Effector memory CD8-positive, alpha-beta T cell (primary cell): ENCODE measurements around the gene PIK3C2A.
"Not testable (repeated sequence)": the region's sequence is repeated elsewhere in the genome, so short reads cannot be mapped to it uniquely, and the experiment has no call there.

Experiments used
- ATAC-seq: fragments of 150-1000 bp; cut with Tn5 transposase; replicated peaks from 2 replicates; pipeline ENCODE4 v1.10.0; 2021; ENCODE audit warnings: mild to moderate bottlenecking, moderate library complexity
- DNase-seq, 3 experiments: peaks; one replicate each; pipeline ENCODE4 v3.0.0; 2021
- H3K27ac Mint-ChIP-seq, 2 donors: one replicate each; pipeline ENCODE4 v1.8.0; 2022; ENCODE audit warnings: mild to moderate bottlenecking in 2 of 2, mixed read lengths in 2 of 2, moderate library complexity in 2 of 2
- H3K27me3 Mint-ChIP-seq, 2 donors: one replicate each; pipeline ENCODE4 v1.8.0; 2022; ENCODE audit warnings: mixed read lengths in 2 of 2
- H3K36me3 Mint-ChIP-seq: one replicate; pipeline ENCODE4 v1.8.0; 2022; ENCODE audit warnings: mild to moderate bottlenecking, moderate library complexity, mixed read lengths; ENCODE audit not compliant: insufficient read depth
- H3K4me1 Mint-ChIP-seq, 2 donors: one replicate each; pipeline ENCODE4 v1.8.0; 2022; ENCODE audit warnings: low read depth in 2 of 2, mixed read lengths in 2 of 2
- H3K4me3 Mint-ChIP-seq, 2 donors: one replicate each; pipeline ENCODE4 v1.8.0; 2022; ENCODE audit warnings: mild to moderate bottlenecking in 2 of 2, mixed read lengths in 2 of 2, moderate library complexity in 2 of 2
- H3K9me3 Mint-ChIP-seq, 2 donors: one replicate each; pipeline ENCODE4 v1.8.0; 2022; ENCODE audit warnings: mixed read lengths in 2 of 2

The PIK3C2A gene

GRCh38 chr11:17230867-17231851 lies 23.4 kb upstream of the PIK3C2A start:
- H3K36me3 Mint-ChIP-seq: no peaks in the 10 kb centered on the region
- H3K4me3 Mint-ChIP-seq: peak overlapping the region; percentile 11 to 56
- H3K9me3 Mint-ChIP-seq: no peaks in the 10 kb centered on the region
- peaks cover 6 to 7% of the 10 kb centered on the region in 2 donors for H3K4me1 Mint-ChIP-seq
- peak; percentile 86 for ATAC-seq
- peak in 1 of 3 experiments; percentile 4 for DNase-seq
- H3K27ac Mint-ChIP-seq: no peak overlapping the region
- H3K27me3 Mint-ChIP-seq: no peaks in the 10 kb centered on the region

- Mint-ChIP-seq H3K4me1 (peaks cover 6 to 7% of the 10 kb centered on the region in 2 donors), H3K27ac (peak overlapping the region in 1 of 2 donors; percentile 72), H3K9me3 (no peaks in the 10 kb centered on the region), H3K36me3 (no peaks in the 10 kb centered on the region), H3K27me3 (no peaks in the 10 kb centered on the region), H3K4me3 (peak overlapping the region in 1 of 2 donors; percentile 66)
- ATAC-seq (no peak), DNase-seq (no peak)
Observed at GRCh38 chr11:17229481-17230152, 21.8 kb upstream of the PIK3C2A start.

GRCh38 chr11:17228186-17228925 lies 20.6 kb upstream of the PIK3C2A start:
- not testable (repeated sequence) for DNase-seq, H3K27me3 Mint-ChIP-seq, H3K9me3 Mint-ChIP-seq, H3K27ac Mint-ChIP-seq, H3K4me1 Mint-ChIP-seq, H3K36me3 Mint-ChIP-seq, ATAC-seq, H3K4me3 Mint-ChIP-seq

GRCh38 chr11:17224727-17225126 lies 16.9 kb upstream of the PIK3C2A start:
- Mint-ChIP-seq H3K36me3 (no peaks in the 10 kb centered on the region), H3K9me3 (no peaks in the 10 kb centered on the region), H3K4me1 (no peaks in the 10 kb centered on the region), H3K4me3 (no peak overlapping the region), H3K27ac (no peak overlapping the region), H3K27me3 (no peaks in the 10 kb centered on the region)
- ATAC-seq: no peak
- DNase-seq: no peak

GRCh38 chr11:17221968-17222367 lies 14.2 kb upstream of the PIK3C2A start:
- no peak for DNase-seq
- Mint-ChIP-seq H3K9me3 (no peaks in the 10 kb centered on the region), H3K27me3 (no peaks in the 10 kb centered on the region), H3K4me1 (no peaks in the 10 kb centered on the region), H3K4me3 (no peak overlapping the region), H3K27ac (no peak overlapping the region), H3K36me3 (no peaks in the 10 kb centered on the region)
- no peak for ATAC-seq

GRCh38 chr11:17219016-17219415 lies 11.2 kb upstream of the PIK3C2A start:
- Mint-ChIP-seq H3K4me1 (no peaks in the 10 kb centered on the region), H3K27me3 (peaks cover 12% of the 10 kb centered on the region in 2 donors), H3K36me3 (no peaks in the 10 kb centered on the region), H3K9me3 (no peaks in the 10 kb centered on the region), H3K27ac (no peak overlapping the region), H3K4me3 (no peak overlapping the region)
- DNase-seq (no peak), ATAC-seq (no peak)

- H3K4me3 Mint-ChIP-seq: no peak overlapping the region
- H3K27me3 Mint-ChIP-seq: peaks cover 12% of the 10 kb centered on the region in 2 donors
- H3K4me1 Mint-ChIP-seq: no peaks in the 10 kb centered on the region
- DNase-seq (no peak), ATAC-seq (no peak)
- H3K9me3 Mint-ChIP-seq: no peaks in the 10 kb centered on the region
- no peak overlapping the region for H3K27ac Mint-ChIP-seq
- no peaks in the 10 kb centered on the region for H3K36me3 Mint-ChIP-seq
Observed at GRCh38 chr11:17218403-17218802, 10.6 kb upstream of the PIK3C2A start.

- H3K4me1 Mint-ChIP-seq: no peaks in the 10 kb centered on the region
- H3K27ac Mint-ChIP-seq: no peak overlapping the region
- ATAC-seq (no peak), DNase-seq (no peak)
- H3K4me3 Mint-ChIP-seq: no peak overlapping the region
- no peaks in the 10 kb centered on the region for H3K9me3 Mint-ChIP-seq
- peaks cover 12% of the 10 kb centered on the region in 2 donors for H3K27me3 Mint-ChIP-seq
- H3K36me3 Mint-ChIP-seq: no peaks in the 10 kb centered on the region
Observed at GRCh38 chr11:17217401-17217800, 9.6 kb upstream of the PIK3C2A start.

GRCh38 chr11:17214338-17214737 lies 6.6 kb upstream of the PIK3C2A start:
- H3K27ac Mint-ChIP-seq: no peak overlapping the region
- no peak for ATAC-seq
- peaks cover 2 to 4% of the 10 kb centered on the region in 2 donors for H3K4me1 Mint-ChIP-seq
- H3K27me3 Mint-ChIP-seq: peaks cover 12% of the 10 kb centered on the region in 2 donors
- no peak overlapping the region for H3K4me3 Mint-ChIP-seq
- no peaks in the 10 kb centered on the region for H3K9me3 Mint-ChIP-seq
- no peaks in the 10 kb centered on the region for H3K36me3 Mint-ChIP-seq
- no peak for DNase-seq

GRCh38 chr11:17211286-17211685 lies 3.5 kb upstream of the PIK3C2A start:
- peaks cover 6 to 7% of the 10 kb centered on the region in 2 donors for H3K27me3 Mint-ChIP-seq
- H3K4me1 Mint-ChIP-seq: peaks cover 20 to 26% of the 10 kb centered on the region in 2 donors

GRCh38 chr11:17209939-17210245 lies 2.1 kb upstream of the PIK3C2A start:
- DNase-seq (no peak), ATAC-seq (no peak)
- peak overlapping the region; percentile 54 to 97 for H3K4me3 Mint-ChIP-seq
- no peaks in the 10 kb centered on the region for H3K9me3 Mint-ChIP-seq
- peaks cover 20 to 27% of the 10 kb centered on the region in 2 donors for H3K4me1 Mint-ChIP-seq
- H3K27me3 Mint-ChIP-seq: no peaks in the 10 kb centered on the region
- peak overlapping the region; percentile 41 to 91 for H3K27ac Mint-ChIP-seq
- H3K36me3 Mint-ChIP-seq: peaks cover 7% of the 10 kb centered on the region

More at GRCh38 chr11:17211286-17211685, 3.5 kb upstream of the PIK3C2A start:
- DNase-seq (no peak), ATAC-seq (no peak)
- Mint-ChIP-seq H3K27ac (no peak overlapping the region), H3K36me3 (peaks cover 7% of the 10 kb centered on the region), H3K9me3 (no peaks in the 10 kb centered on the region), H3K4me3 (no peak overlapping the region)

GRCh38 chr11:17208257-17208999 lies 642 bp upstream of the PIK3C2A start:
- peak in 1 of 3 experiments; percentile 22 for DNase-seq
- Mint-ChIP-seq H3K9me3 (no peaks in the 10 kb centered on the region), H3K36me3 (peaks cover 10% of the 10 kb centered on the region), H3K27me3 (no peaks in the 10 kb centered on the region), H3K4me3 (peak overlapping the region; percentile 97), H3K4me1 (peaks cover 20 to 35% of the 10 kb centered on the region in 2 donors), H3K27ac (peak overlapping the region; percentile 91 to 98)
- ATAC-seq: peak; percentile 61

GRCh38 chr11:17206463-17206862 lies 1.3 kb downstream of the PIK3C2A start:
- ATAC-seq: no peak
- peaks cover 20 to 44% of the 10 kb centered on the region in 2 donors for H3K4me1 Mint-ChIP-seq
- no peaks in the 10 kb centered on the region for H3K9me3 Mint-ChIP-seq
- H3K36me3 Mint-ChIP-seq: peaks cover 20% of the 10 kb centered on the region
- peak overlapping the region; percentile 91 to 98 for H3K27ac Mint-ChIP-seq
- no peak for DNase-seq
- peak overlapping the region; percentile 97 for H3K4me3 Mint-ChIP-seq
- no peaks in the 10 kb centered on the region for H3K27me3 Mint-ChIP-seq
